ENCODE data around the gene SOX12. TPM values are rescaled to one million over a fixed set of nuclear protein-coding genes. Genes with fewer than 3 reads are reported as not detected.
A peak's percentile ranks its signal among the peaks of the same experiment; 100 is the strongest.

SOX12 gene
- total RNA-seq, 4 donors from 2014 or later: 4.7 to 9.9 (median 5.4) TPM

- 1% methylated on average over 30 to 44 of the region's 103 CpGs for WGBS, 2 donors
- intact Hi-C loops (cut with DNase I; ENCODE audit: low total_unique reads): no loop called here
- peak; percentile 57 to 91 for DNase-seq (ENCODE audit: low spot score in 2 of 2)
These were observed 715 bp downstream of the SOX12 start for GRCh38 chr20:325889-326644.

GRCh38 chr20:326645-327185 lies 1.4 kb downstream of the SOX12 start:
- H3K4me3 ChIP-seq (ENCODE audit: low read depth, poor library complexity, severe bottlenecking): peak overlapping the region; percentile 37
- 0 to 1% methylated on average over 4 to 25 of the region's 38 CpGs for WGBS, 2 donors
- TF ChIP-seq CTCF (IDR thresholded peaks at IDR 0.05) (no peak), POLR2A (IDR thresholded peaks at IDR 0.05) (no peak)
- intact Hi-C loops (cut with DNase I; ENCODE audit: low total_unique reads): no loop called here
- peak; percentile 24 to 90 for DNase-seq (ENCODE audit: low spot score in 2 of 2)

More at GRCh38 chr20:325889-326644, 715 bp downstream of the SOX12 start:
- TF ChIP-seq POLR2A (IDR thresholded peaks at IDR 0.05) (no peak), CTCF (IDR thresholded peaks at IDR 0.05) (no peak)
- H3K4me3 ChIP-seq (ENCODE audit: low read depth, poor library complexity, severe bottlenecking): peak overlapping the region; percentile 37

GRCh38 chr20:327186-328026 lies 2.1 kb downstream of the SOX12 start:
- TF ChIP-seq CTCF (IDR thresholded peaks at IDR 0.05): no peak
- no peak for TF ChIP-seq POLR2A (IDR thresholded peaks at IDR 0.05)
- peak; percentile 66 to 95 for DNase-seq (ENCODE audit: low spot score in 2 of 2)
- WGBS, 2 donors: 5 to 9% methylated on average over 25 to 31 of the region's 47 CpGs
- peak overlapping the region; percentile 37 for H3K4me3 ChIP-seq (ENCODE audit: low read depth, poor library complexity, severe bottlenecking)
- intact Hi-C loops (cut with DNase I; ENCODE audit: low total_unique reads): no loop called here

- WGBS, 2 donors: 39% methylated on average over 31 of the region's 31 CpGs
- TF ChIP-seq POLR2A (IDR thresholded peaks at IDR 0.05) (no peak), CTCF (IDR thresholded peaks at IDR 0.05) (no peak)
- H3K4me3 ChIP-seq (ENCODE audit: low read depth, poor library complexity, severe bottlenecking): no peak overlapping the region
- intact Hi-C loops (cut with DNase I; ENCODE audit: low total_unique reads): no loop called here
- DNase-seq (ENCODE audit: low spot score in 2 of 2): no peak
These were observed 2.9 kb downstream of the SOX12 start for GRCh38 chr20:328027-328974.

Data from lower leg skin (tissue), 4 donors.